Astrocyte of the cerebellum (primary cell): ENCODE data around the gene SEC23B.

Experiments used
- DNase-seq: peaks from one replicate; pipeline ENCODE4 v3.0.0-alpha.2; 2011; ENCODE audit warnings: low read depth
- H3K4me3 ChIP-seq: 2 replicates; pipeline ENCODE4 v1.5.1; 2011; ENCODE audit warnings: mild to moderate bottlenecking, low read depth, low read length, moderate library complexity
- CTCF ChIP-seq: IDR thresholded peaks from 2 replicates; pipeline ENCODE4 v1.5.1; 2012; ENCODE audit warnings: low read length, low read depth, moderate library complexity, mild to moderate bottlenecking; ENCODE audit errors: missing control alignments
- in situ Hi-C: cut with HindIII; loops from 2 replicates; pipeline ENCODE4 v1.10.0; 2017; ENCODE audit warnings: low sequenced_read_pairs

The SEC23B gene

GRCh38 chr20:18533978-18534644 lies 26.4 kb downstream of the SEC23B start:
- no peak for DNase-seq
- TF ChIP-seq CTCF: no peak
- H3K4me3 ChIP-seq: no peak overlapping the region
- in situ Hi-C loops: no loop called here

GRCh38 chr20:18537651-18538050 lies 29.9 kb downstream of the SEC23B start:
- no peak for DNase-seq
- no peak overlapping the region for H3K4me3 ChIP-seq
- in situ Hi-C loops: no loop called here
- no peak for TF ChIP-seq CTCF

- TF ChIP-seq CTCF: no peak
- no peak overlapping the region for H3K4me3 ChIP-seq
- no peak for DNase-seq
- in situ Hi-C loops: no loop called here
Measured at GRCh38 chr20:18541741-18542140, 34.0 kb downstream of the SEC23B start.

GRCh38 chr20:18543216-18543615 lies 35.5 kb downstream of the SEC23B start:
- DNase-seq: no peak
- in situ Hi-C loops: no loop called here
- no peak for TF ChIP-seq CTCF
- no peak overlapping the region for H3K4me3 ChIP-seq

- DNase-seq: no peak
- in situ Hi-C loops: no loop called here
- H3K4me3 ChIP-seq: no peak overlapping the region
- TF ChIP-seq CTCF: no peak
Measured at GRCh38 chr20:18543932-18544331, 36.2 kb downstream of the SEC23B start.

GRCh38 chr20:18545566-18545965 lies 37.8 kb downstream of the SEC23B start:
- H3K4me3 ChIP-seq: no peak overlapping the region
- DNase-seq: no peak
- in situ Hi-C loops: no loop called here
- TF ChIP-seq CTCF: no peak
